HG03103 (cell line): ENCODE data around the gene PRPF18.

Source experiments
- ATAC-seq: cut with Tn5 transposase; IDR thresholded peaks from one replicate; pipeline ENCODE4 v1.9.1; 2021; ENCODE audit warnings: low read depth; ENCODE audit not compliant: unreplicated experiment

Gene PRPF18

GRCh38 chr10:13637303-13637856, 50.6 kb downstream of the PRPF18 start:
- ATAC-seq: no peak

- no peak for ATAC-seq
Observed at GRCh38 chr10:13637894-13638293, 51.1 kb downstream of the PRPF18 start.

DNA sequence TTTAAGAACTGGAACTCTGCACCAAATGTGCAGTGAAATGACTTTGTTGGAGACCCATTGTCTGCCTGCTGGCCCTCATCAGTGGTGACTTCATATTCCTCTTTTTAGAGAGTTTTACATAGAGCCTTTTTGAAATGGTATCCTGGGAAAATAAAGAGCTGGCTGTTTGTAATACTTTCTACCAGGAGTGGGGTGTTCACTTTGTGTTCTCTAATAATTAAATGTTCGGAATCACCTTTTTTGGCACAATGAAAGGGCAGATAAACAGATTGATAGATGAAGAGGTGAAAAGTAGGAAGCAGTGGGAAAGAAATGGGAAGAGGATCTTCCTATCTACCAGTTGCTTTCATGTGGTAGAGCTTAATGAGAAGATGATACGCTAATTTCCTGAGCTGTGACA, 55.5 kb downstream of the PRPF18 start:
- ATAC-seq: no peak

- no peak for ATAC-seq
Observed at GRCh38 chr10:13643016-13643415, 56.3 kb downstream of the PRPF18 start.

GRCh38 chr10:13644866-13645265, 58.1 kb downstream of the PRPF18 start:
- no peak for ATAC-seq

GRCh38 chr10:13648425-13648824, 61.7 kb downstream of the PRPF18 start:
- ATAC-seq: no peak

DNA sequence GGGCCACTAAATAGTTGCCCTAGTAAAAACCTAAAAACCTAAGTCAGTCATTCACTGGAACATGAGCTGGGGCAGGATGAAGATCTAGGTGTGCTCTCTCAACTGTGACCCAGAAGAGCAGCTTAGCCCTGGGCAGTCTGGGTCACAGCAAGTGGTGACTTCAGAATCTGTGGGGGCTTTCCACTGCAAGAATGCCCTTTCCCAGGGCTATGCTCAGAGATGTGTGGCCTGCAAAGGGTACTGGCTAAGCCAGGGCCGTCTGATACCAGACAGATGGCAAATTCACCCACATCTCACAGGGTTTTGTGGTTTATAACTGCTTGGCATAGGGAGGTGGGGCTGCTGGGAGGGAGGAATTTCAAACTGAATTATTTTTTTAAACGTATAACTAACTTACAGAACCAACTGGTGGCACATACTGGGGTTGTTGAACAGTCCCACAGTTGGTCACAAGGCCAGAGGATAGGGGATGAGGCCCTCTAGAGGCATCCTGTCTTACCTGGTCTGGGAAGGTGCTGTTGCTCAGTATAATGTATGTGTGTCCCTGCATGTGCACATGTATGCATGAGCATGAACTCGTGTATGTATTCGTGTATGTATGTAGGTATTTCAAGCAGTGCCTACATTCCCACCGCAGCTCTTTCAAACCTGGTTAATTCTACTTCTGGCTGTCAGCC, 63.2 kb downstream of the PRPF18 start:
- no peak for ATAC-seq

DNA sequence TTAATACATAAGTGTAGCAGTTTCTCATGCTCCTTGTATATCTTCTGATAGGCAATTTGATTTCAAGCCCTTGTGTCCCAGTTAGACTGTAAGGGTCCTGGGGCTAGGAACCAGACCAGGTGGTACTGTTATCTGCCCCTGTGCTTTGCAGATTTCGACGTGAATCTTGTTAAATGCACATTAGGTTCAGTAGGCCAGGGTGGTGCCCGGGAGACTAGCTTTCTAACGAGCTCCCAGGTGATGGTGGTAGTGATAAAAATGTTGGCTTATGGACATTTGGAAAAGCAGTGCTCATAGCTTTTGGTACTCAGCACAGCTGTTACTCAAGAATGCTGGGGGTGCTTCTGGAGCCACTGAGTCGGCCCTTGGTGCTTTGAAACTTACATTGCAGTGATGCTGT, 64.2 kb downstream of the PRPF18 start:
- no peak for ATAC-seq

DNA sequence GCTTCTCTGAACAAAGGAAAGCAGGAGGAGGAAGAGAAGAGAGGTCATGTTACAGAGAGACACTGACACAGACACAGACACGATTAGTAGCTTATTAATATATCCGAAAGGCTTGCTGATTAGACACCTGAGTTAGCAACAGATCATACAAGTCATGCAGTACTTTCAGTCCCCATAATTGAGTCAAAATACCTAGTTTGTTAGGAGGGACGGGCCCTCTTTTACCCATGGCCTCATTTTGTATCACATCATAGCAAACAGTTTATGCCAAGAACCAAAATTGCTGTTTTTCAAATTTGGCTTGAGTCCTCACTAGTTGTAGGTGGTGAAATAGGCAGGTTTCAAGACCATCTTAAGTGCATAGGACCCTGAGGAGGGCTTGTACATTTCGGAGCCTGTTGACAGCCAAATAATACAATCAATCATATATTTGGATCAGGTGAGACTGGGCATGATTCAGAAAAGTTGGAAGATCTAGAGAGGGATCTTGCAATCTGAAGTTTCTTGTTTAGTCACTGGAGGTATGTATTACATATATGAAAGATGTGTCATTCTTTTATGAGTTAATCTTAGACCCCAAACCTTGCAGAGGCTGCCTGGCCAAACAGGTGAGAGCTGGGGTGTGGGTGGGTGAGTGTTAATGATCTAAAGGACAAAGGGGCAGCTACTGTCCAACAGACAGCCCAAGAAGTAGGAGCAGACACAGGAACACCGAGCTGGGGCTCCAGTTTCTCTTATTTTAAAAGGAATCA, 65.4 kb downstream of the PRPF18 start:
- no peak for ATAC-seq

DNA sequence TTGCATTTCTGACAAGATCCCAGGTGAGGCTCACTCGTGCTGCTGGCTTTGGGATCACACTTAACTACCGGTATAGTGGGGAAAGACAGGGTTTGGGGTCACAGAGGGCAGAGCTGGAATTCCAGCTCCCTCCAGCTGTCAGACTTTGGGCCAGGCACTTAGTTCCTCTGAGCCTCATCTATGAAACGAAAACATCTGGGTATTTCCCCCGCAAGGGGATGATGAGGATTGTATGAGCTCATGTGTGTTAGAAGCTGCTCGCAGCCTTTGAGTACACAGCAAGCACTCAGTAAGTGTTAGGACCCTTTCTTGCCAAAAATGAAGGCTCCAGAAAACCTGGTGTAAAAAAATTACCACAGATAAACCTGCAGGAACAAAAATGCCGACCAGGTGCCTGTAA, 66.1 kb downstream of the PRPF18 start:
- ATAC-seq: no peak

- no peak for ATAC-seq
Observed at GRCh38 chr10:13654118-13654830, 67.5 kb downstream of the PRPF18 start.

DNA sequence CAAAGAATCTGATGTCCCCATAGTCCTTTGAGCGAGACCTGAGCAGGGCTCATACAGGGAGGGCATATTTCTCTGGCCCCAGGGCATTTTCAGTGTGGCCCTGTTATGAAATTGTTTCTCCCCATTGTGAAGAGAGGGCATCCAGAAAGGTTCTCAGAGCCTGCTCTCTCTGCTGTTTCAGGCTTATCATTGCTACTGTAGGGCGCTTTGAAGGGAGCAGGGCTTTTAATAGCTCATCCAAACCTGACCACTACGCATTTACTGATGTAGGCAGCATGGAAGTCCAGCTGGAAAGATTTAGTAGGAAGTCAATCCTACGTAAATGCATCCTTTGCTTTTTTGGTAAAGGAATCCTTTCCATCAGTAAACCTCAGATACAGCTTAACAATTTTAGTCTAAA, 68.1 kb downstream of the PRPF18 start:
- ATAC-seq: no peak

DNA sequence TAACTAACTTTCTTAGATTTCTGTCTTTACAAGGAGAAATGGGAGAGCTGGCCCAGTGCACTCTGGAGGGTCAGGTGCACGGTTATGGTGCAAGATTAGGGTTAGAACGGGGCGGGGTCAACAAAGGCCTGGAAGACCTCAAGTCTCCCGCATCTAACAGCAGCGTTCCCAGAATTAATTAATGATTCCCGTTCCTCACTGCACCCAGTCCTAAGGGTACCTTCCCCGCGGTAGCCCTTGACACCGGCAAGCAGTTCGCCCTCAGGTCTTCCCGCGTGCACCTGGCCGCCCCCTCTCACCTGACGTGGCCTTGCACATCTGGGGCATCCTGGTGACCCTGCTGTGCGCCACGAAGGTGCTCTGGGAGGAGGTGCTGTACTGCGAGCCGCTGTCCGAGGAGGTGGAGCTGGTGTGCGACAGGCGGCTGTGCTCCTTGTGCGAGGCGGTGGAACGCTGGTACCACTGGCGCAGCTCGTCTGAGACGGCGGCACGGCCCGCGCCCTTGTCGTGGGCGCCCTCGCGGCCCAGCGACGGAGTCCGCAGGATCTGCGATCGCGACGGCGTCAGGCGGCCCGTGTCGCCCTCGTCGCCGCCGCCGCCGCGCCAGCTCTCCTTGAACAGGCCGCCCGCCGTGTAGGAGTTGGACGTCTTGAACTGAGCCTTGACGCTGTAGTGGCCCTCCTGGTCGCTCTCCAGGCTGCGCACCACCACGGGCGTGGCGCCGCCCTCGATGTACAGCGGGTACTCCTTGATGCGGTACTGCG, 69.8 kb downstream of the PRPF18 start:
- no peak for ATAC-seq

- no peak for ATAC-seq
Observed at GRCh38 chr10:13657101-13657680, 70.4 kb downstream of the PRPF18 start.

DNA sequence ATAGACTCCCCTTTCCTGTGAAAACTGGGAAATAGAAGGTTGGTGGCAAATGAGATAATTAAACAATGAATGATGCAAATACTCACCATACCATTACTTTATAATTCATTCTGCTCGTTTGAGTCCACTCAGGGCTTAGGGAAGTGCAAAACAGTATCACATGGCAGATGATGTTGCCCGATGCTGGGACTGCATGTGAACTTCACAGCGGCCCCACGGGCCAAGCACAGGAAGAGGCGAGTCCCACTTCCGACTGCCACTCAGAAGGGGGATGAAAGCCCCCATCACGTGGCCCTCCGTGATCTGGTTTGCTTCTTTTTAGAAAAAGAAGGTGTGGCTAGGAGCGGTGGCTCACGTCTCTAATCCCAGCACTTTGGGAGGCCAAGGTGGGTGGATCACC, 71.5 kb downstream of the PRPF18 start:
- no peak for ATAC-seq

DNA sequence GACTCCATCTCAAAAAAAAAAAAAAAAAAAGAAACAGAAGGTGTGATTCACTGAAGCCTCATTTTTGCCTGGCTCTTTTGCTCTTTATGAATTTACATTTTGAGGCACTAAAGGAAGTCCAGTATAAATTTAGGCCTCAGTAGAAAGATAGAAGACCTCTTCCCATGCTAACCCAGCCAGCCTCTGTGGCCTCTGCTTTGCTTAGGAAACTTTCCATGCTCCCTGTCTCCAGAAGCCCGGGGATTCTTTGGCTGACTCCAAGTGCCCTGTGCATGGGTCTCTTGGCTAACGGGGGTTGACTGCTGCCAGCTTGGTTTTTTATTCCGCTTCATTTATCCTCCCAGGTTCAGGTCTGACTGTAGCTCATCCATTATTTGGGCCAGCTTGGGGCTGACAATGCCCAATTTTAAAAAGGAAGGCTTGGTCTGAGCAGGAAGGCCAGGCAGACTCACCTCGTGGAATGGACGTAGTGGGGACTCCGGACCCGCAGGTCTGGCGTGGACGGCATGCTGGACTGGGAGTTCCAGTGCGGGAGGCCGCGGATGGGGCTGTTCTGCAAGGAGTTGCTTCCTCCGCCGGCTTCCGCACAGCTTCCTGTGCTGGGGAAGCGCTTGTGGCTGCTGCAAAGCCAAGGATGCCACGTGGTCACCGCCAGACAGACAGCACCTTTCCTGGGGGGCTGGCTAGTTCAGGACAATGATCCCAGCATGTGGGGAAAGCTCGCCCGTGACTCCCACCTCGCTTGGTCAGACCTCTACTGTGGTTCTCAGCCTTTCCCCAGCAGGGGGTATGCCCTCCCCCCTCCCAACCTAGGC, 72.3 kb downstream of the PRPF18 start:
- no peak for ATAC-seq

DNA sequence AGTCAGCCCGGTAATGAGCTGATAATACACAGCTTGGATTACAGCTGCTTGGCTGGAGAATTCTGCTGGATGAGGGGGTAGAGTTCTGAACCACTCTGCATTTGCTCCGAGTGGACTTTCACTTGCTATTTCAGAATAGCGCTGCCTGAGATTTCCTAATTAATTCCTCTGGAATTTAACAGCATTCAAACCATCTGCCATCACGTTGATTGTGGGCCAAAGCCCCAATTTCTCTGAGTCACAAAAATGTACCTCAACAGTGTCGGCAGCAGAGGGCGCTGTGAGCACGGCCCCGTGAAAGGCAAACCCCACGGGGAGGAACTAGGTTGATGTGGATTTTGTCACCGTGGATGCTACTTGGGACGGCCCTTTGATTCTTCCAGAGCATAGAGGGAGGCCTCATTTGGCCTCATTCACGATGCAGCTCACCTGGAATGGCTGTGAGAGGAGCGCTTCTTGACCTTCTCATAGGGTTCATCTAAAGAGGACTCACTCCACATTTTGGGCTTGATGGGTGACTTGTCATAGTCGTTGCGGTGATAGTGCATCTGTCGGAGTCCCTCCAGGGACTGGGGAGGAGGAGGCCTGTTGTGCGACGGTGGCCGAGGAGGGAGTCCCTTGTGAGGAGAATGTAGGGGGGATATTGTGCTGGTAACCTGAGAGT, 73.3 kb downstream of the PRPF18 start:
- ATAC-seq: no peak

- ATAC-seq: no peak
Observed at GRCh38 chr10:13660551-13660920, 73.8 kb downstream of the PRPF18 start.

- ATAC-seq: no peak
Observed at GRCh38 chr10:13661256-13661655, 74.5 kb downstream of the PRPF18 start.
